Measurements from ENCODE around the gene SYNC.
"Not testable (repeated sequence)": the region's sequence is repeated elsewhere in the genome, so short reads cannot be mapped to it uniquely, and the experiment has no call there.

The SYNC gene

GRCh38 chr1:32713081-32713480, 10.5 kb upstream of the SYNC start:
- Histone ChIP-seq H3K27me3 (ENCODE audit: control insufficient read depth in 1 of 2, insufficient read depth in 2 of 2, low read length in 2 of 2) (no peaks in the 10 kb centered on the region), H3K9me3 (ENCODE audit: control insufficient read depth in 1 of 2, low read length in 2 of 2) (no peaks in the 10 kb centered on the region), H3K27ac (ENCODE audit: low read depth, low read length) (no peak overlapping the region), H3K4me3 (ENCODE audit: low read depth in 1 of 2, low read length in 2 of 2) (no peak overlapping the region), H3K36me3 (ENCODE audit: control insufficient read depth in 1 of 2, insufficient read depth in 2 of 2, low read length in 2 of 2) (no peaks in the 10 kb centered on the region), H3K4me1 (ENCODE audit: control insufficient read depth in 1 of 2, insufficient read depth in 2 of 2, low read length in 2 of 2) (peaks cover 16 to 23% of the 10 kb centered on the region in 2 donors), H3K9ac (ENCODE audit: low read depth in 1 of 2, low read length in 2 of 2) (no peak overlapping the region)

DNA sequence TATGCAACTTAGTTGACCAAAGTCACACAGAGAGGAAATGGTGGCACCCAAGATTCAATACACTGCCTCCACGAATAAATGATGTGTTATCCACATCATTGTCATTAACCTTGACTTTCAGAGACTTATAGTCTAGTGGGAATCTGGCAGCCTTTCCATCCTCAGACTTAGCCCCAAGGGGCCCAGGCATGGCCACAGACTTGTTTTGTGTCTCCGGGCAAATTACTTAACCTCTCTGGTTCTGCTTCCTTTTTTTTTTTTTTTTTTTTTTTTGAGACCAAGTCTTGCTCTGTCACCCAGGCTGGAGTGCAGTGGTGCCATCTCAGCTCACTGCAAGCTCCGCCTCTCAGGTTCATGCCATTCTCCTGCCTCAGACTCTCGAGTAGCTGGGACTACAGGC, 8.7 kb upstream of the SYNC start:
- H3K27me3 ChIP-seq (ENCODE audit: control insufficient read depth in 1 of 2, insufficient read depth in 2 of 2, low read length in 2 of 2); H3K4me3 ChIP-seq (ENCODE audit: low read depth in 1 of 2, low read length in 2 of 2); H3K9me3 ChIP-seq (ENCODE audit: control insufficient read depth in 1 of 2, low read length in 2 of 2); H3K9ac ChIP-seq (ENCODE audit: low read depth in 1 of 2, low read length in 2 of 2); H3K27ac ChIP-seq (ENCODE audit: low read depth, low read length); H3K36me3 ChIP-seq (ENCODE audit: control insufficient read depth in 1 of 2, insufficient read depth in 2 of 2, low read length in 2 of 2): not testable (repeated sequence)
- H3K4me1 ChIP-seq (ENCODE audit: control insufficient read depth in 1 of 2, insufficient read depth in 2 of 2, low read length in 2 of 2), result peaks cover 8 to 17% of the 10 kb centered on the region in 2 donors

DNA sequence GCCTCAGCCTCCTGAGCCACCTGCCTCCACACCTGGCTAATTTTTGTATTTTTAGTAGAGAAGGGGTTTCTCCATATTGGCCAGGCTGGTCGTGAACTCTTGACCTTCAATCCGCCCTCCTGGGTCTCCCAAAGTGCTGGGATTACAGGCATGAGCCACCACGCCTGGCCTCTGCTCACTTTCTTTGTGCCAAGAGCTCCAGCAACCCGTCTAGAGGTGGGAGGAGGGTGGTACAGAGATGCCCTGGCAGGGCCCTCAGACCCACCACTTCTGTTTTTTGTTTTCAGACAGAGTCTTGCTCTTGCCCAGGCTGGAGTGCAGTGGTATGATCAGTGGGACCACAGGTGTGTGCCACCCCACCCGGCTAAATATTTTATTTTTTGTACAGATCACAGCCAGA, 6.9 kb upstream of the SYNC start:
- Histone ChIP-seq H3K9ac (ENCODE audit: low read depth in 1 of 2, low read length in 2 of 2) (no peak overlapping the region), H3K4me1 (ENCODE audit: control insufficient read depth in 1 of 2, insufficient read depth in 2 of 2, low read length in 2 of 2) (peaks cover 0 to 11% of the 10 kb centered on the region in 2 donors), H3K36me3 (ENCODE audit: control insufficient read depth in 1 of 2, insufficient read depth in 2 of 2, low read length in 2 of 2) (no peaks in the 10 kb centered on the region), H3K27ac (ENCODE audit: low read depth, low read length) (no peak overlapping the region), H3K27me3 (ENCODE audit: control insufficient read depth in 1 of 2, insufficient read depth in 2 of 2, low read length in 2 of 2) (no peaks in the 10 kb centered on the region), H3K4me3 (ENCODE audit: low read depth in 1 of 2, low read length in 2 of 2) (no peak overlapping the region), H3K9me3 (ENCODE audit: control insufficient read depth in 1 of 2, low read length in 2 of 2) (no peaks in the 10 kb centered on the region)

DNA sequence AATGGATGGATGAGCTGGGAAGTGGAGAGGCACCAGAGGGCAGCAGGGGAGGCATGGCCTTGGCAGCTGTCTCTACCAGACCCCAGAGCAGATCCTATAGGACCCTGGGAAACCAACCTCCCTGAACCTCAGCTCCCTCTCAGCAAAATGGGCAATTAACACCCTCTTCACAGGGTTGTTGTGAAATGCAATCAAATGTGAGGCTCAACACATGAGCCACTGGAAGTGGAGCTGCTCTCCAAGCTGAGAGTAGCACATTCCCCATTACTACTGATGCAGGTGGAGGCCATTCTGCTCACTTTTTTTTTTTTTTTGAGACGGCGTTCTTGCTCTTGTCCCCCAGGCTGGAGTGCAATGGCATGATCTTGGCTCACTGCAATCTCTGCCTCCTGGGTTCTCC, 6.5 kb upstream of the SYNC start:
- Histone ChIP-seq H3K4me1 (ENCODE audit: control insufficient read depth in 1 of 2, insufficient read depth in 2 of 2, low read length in 2 of 2) (peaks cover 0 to 11% of the 10 kb centered on the region in 2 donors), H3K9ac (ENCODE audit: low read depth in 1 of 2, low read length in 2 of 2) (no peak overlapping the region), H3K9me3 (ENCODE audit: control insufficient read depth in 1 of 2, low read length in 2 of 2) (no peaks in the 10 kb centered on the region), H3K27ac (ENCODE audit: low read depth, low read length) (no peak overlapping the region), H3K27me3 (ENCODE audit: control insufficient read depth in 1 of 2, insufficient read depth in 2 of 2, low read length in 2 of 2) (no peaks in the 10 kb centered on the region), H3K4me3 (ENCODE audit: low read depth in 1 of 2, low read length in 2 of 2) (no peak overlapping the region), H3K36me3 (ENCODE audit: control insufficient read depth in 1 of 2, insufficient read depth in 2 of 2, low read length in 2 of 2) (no peaks in the 10 kb centered on the region)

DNA sequence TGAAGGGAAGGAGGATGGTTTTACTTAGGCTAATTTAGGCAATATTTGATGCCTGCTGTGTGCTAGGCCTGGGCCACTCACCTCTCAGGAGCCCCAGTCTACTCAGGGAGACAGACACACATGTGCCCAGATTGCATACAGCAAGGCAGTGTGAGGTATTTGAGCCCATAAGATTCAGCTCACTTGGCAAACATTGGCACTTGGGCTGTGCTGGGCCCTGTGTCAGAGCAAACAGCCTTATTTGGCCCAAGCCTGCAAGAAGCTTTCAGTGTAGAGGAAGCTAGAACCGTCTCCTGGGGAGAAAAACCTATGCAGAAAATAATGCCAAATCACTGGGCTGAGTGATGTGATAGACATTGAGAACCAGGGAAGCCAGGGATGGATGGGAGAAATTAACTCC, 3.9 kb upstream of the SYNC start:
- Histone ChIP-seq H3K4me3 (ENCODE audit: low read depth in 1 of 2, low read length in 2 of 2) (no peak overlapping the region), H3K27me3 (ENCODE audit: control insufficient read depth in 1 of 2, insufficient read depth in 2 of 2, low read length in 2 of 2) (no peaks in the 10 kb centered on the region), H3K4me1 (ENCODE audit: control insufficient read depth in 1 of 2, insufficient read depth in 2 of 2, low read length in 2 of 2) (peaks cover 15 to 27% of the 10 kb centered on the region in 2 donors), H3K36me3 (ENCODE audit: control insufficient read depth in 1 of 2, insufficient read depth in 2 of 2, low read length in 2 of 2) (no peaks in the 10 kb centered on the region), H3K9ac (ENCODE audit: low read depth in 1 of 2, low read length in 2 of 2) (no peak overlapping the region), H3K9me3 (ENCODE audit: control insufficient read depth in 1 of 2, low read length in 2 of 2) (no peaks in the 10 kb centered on the region), H3K27ac (ENCODE audit: low read depth, low read length) (no peak overlapping the region)

- H3K9ac ChIP-seq (ENCODE audit: low read depth in 1 of 2, low read length in 2 of 2), result no peak overlapping the region
- no peaks in the 10 kb centered on the region for H3K9me3 ChIP-seq (ENCODE audit: control insufficient read depth in 1 of 2, low read length in 2 of 2)
- H3K4me3 ChIP-seq (ENCODE audit: low read depth in 1 of 2, low read length in 2 of 2), result no peak overlapping the region
- no peaks in the 10 kb centered on the region for H3K27me3 ChIP-seq (ENCODE audit: control insufficient read depth in 1 of 2, insufficient read depth in 2 of 2, low read length in 2 of 2)
- H3K36me3 ChIP-seq (ENCODE audit: control insufficient read depth in 1 of 2, insufficient read depth in 2 of 2, low read length in 2 of 2), result no peaks in the 10 kb centered on the region
- H3K27ac ChIP-seq (ENCODE audit: low read depth, low read length), result no peak overlapping the region
- H3K4me1 ChIP-seq (ENCODE audit: control insufficient read depth in 1 of 2, insufficient read depth in 2 of 2, low read length in 2 of 2), result peaks cover 20 to 31% of the 10 kb centered on the region in 2 donors
Measured at GRCh38 chr1:32705516-32705915, 2.9 kb upstream of the SYNC start.

DNA sequence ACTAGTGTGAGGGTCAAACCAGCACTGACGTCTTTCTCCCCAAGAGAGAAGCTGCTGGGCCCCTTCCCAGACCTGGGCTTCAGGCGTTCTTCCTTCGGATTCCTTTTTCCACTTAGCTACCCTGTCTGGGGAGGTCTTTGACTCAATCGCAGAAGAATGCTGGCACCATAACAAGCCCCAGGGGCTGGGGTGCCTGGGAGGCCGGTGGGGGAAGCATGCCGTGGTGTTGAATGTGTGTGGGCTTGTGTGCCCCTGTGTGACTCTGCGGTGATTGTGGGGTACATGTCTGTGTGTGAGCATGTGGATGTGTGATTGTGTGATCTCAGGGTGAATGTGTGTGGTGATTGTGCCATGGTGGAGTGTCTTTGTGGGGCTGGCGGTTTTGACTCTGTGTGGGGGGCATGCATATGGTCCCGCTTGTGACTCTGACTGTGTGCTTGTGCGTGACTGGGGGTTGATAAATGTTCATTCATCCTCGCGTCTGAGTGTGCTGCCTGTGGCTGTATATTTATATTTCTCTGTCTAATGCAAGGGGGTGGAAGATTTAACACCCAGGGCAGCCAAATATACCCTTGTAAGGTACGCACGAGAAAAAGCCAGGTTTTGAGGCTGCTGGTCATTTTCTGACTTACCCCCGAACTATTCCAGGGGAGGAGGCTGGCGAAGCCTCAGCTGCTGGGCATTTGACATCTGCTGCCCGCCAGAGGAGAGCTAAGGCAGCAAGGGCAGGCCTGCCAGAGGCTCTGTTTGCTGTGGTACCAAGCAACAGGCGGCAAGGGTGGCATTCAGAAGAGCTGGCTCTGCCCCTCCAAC, 1.1 kb upstream of the SYNC start:
- peak overlapping the region; percentile 66 to 77 for H3K4me3 ChIP-seq (ENCODE audit: low read depth in 1 of 2, low read length in 2 of 2)
- H3K27me3 ChIP-seq (ENCODE audit: control insufficient read depth in 1 of 2, insufficient read depth in 2 of 2, low read length in 2 of 2), result no peaks in the 10 kb centered on the region
- no peaks in the 10 kb centered on the region for H3K9me3 ChIP-seq (ENCODE audit: control insufficient read depth in 1 of 2, low read length in 2 of 2)
- H3K4me1 ChIP-seq (ENCODE audit: control insufficient read depth in 1 of 2, insufficient read depth in 2 of 2, low read length in 2 of 2), result peaks cover 20 to 31% of the 10 kb centered on the region in 2 donors
- no peaks in the 10 kb centered on the region for H3K36me3 ChIP-seq (ENCODE audit: control insufficient read depth in 1 of 2, insufficient read depth in 2 of 2, low read length in 2 of 2)
- H3K9ac ChIP-seq (ENCODE audit: low read depth in 1 of 2, low read length in 2 of 2), result peak overlapping the region in 1 of 2 donors; percentile 71
- H3K27ac ChIP-seq (ENCODE audit: low read depth, low read length), result no peak overlapping the region

GRCh38 chr1:32701951-32702598, 495 bp downstream of the SYNC start:
- peak overlapping the region; percentile 59 to 62 for H3K4me3 ChIP-seq (ENCODE audit: low read depth in 1 of 2, low read length in 2 of 2)
- no peak overlapping the region for H3K27ac ChIP-seq (ENCODE audit: low read depth, low read length)
- H3K9ac ChIP-seq (ENCODE audit: low read depth in 1 of 2, low read length in 2 of 2), result peak overlapping the region; percentile 43 to 56

GRCh38 chr1:32701421-32701911, 1.1 kb downstream of the SYNC start:
- Histone ChIP-seq H3K27ac (ENCODE audit: low read depth, low read length) (no peak overlapping the region), H3K4me1 (ENCODE audit: control insufficient read depth in 1 of 2, insufficient read depth in 2 of 2, low read length in 2 of 2) (peaks cover 20 to 25% of the 10 kb centered on the region in 2 donors), H3K9ac (ENCODE audit: low read depth in 1 of 2, low read length in 2 of 2) (peak overlapping the region; percentile 43 to 56), H3K27me3 (ENCODE audit: control insufficient read depth in 1 of 2, insufficient read depth in 2 of 2, low read length in 2 of 2) (no peaks in the 10 kb centered on the region), H3K36me3 (ENCODE audit: control insufficient read depth in 1 of 2, insufficient read depth in 2 of 2, low read length in 2 of 2) (no peaks in the 10 kb centered on the region), H3K9me3 (ENCODE audit: control insufficient read depth in 1 of 2, low read length in 2 of 2) (no peaks in the 10 kb centered on the region), H3K4me3 (ENCODE audit: low read depth in 1 of 2, low read length in 2 of 2) (peak overlapping the region; percentile 59 to 62)

More at GRCh38 chr1:32701951-32702598, 495 bp downstream of the SYNC start:
- Histone ChIP-seq H3K27me3 (ENCODE audit: control insufficient read depth in 1 of 2, insufficient read depth in 2 of 2, low read length in 2 of 2) (no peaks in the 10 kb centered on the region), H3K9me3 (ENCODE audit: control insufficient read depth in 1 of 2, low read length in 2 of 2) (no peaks in the 10 kb centered on the region), H3K4me1 (ENCODE audit: control insufficient read depth in 1 of 2, insufficient read depth in 2 of 2, low read length in 2 of 2) (peaks cover 20 to 25% of the 10 kb centered on the region in 2 donors), H3K36me3 (ENCODE audit: control insufficient read depth in 1 of 2, insufficient read depth in 2 of 2, low read length in 2 of 2) (no peaks in the 10 kb centered on the region)

- H3K4me3 ChIP-seq (ENCODE audit: low read depth in 1 of 2, low read length in 2 of 2); H3K27me3 ChIP-seq (ENCODE audit: control insufficient read depth in 1 of 2, insufficient read depth in 2 of 2, low read length in 2 of 2); H3K9me3 ChIP-seq (ENCODE audit: control insufficient read depth in 1 of 2, low read length in 2 of 2); H3K27ac ChIP-seq (ENCODE audit: low read depth, low read length); H3K36me3 ChIP-seq (ENCODE audit: control insufficient read depth in 1 of 2, insufficient read depth in 2 of 2, low read length in 2 of 2); H3K9ac ChIP-seq (ENCODE audit: low read depth in 1 of 2, low read length in 2 of 2): not testable (repeated sequence)
- H3K4me1 ChIP-seq (ENCODE audit: control insufficient read depth in 1 of 2, insufficient read depth in 2 of 2, low read length in 2 of 2), result peaks cover 24 to 25% of the 10 kb centered on the region in 2 donors
Measured at GRCh38 chr1:32696996-32697395, 5.6 kb downstream of the SYNC start.
